NCI-H510A treated with DMSO at 0.1 percent for 48 hours (cell line): ENCODE results near the gene CTIF.

Experiments used
- DNase-seq: peaks from one replicate; lab custom pipeline; 2025; lab: John Stamatoyannopoulos, UW

Gene CTIF

GRCh38 chr18:48835745-48836170 lies 296.9 kb downstream of the CTIF start:
- DNase-seq: no peak

- no peak for DNase-seq
Measured at GRCh38 chr18:48836231-48836805, 297.5 kb downstream of the CTIF start.

GRCh38 chr18:48836806-48837615 lies 298.2 kb downstream of the CTIF start:
- DNase-seq: no peak

- DNase-seq: no peak
Measured at GRCh38 chr18:48837676-48838075, 298.8 kb downstream of the CTIF start.

GRCh38 chr18:48838166-48838775 lies 299.4 kb downstream of the CTIF start:
- DNase-seq: no peak

- DNase-seq: no peak
Measured at GRCh38 chr18:48838921-48839818, 300.3 kb downstream of the CTIF start.

GRCh38 chr18:48839819-48840490 lies 301.1 kb downstream of the CTIF start:
- DNase-seq: no peak

GRCh38 chr18:48840491-48840877 lies 301.7 kb downstream of the CTIF start:
- no peak for DNase-seq

GRCh38 chr18:48841381-48842258 lies 302.8 kb downstream of the CTIF start:
- no peak for DNase-seq

- no peak for DNase-seq
Measured at GRCh38 chr18:48842259-48843061, 303.6 kb downstream of the CTIF start.

- DNase-seq: no peak
Measured at GRCh38 chr18:48843162-48843561, 304.3 kb downstream of the CTIF start.

GRCh38 chr18:48843596-48843995 lies 304.8 kb downstream of the CTIF start:
- DNase-seq: no peak

GRCh38 chr18:48844271-48844670 lies 305.4 kb downstream of the CTIF start:
- DNase-seq: no peak

- no peak for DNase-seq
Measured at GRCh38 chr18:48845174-48845573, 306.3 kb downstream of the CTIF start.

- no peak for DNase-seq
Measured at GRCh38 chr18:48846423-48846932, 307.6 kb downstream of the CTIF start.

GRCh38 chr18:48847807-48848486 lies 309.1 kb downstream of the CTIF start:
- no peak for DNase-seq

- no peak for DNase-seq
Measured at GRCh38 chr18:48848641-48849143, 309.9 kb downstream of the CTIF start.

GRCh38 chr18:48850822-48851598 lies 312.2 kb downstream of the CTIF start:
- no peak for DNase-seq
